Adrenal gland (tissue), 12 donors: ENCODE results near the gene CHAC1. TPM values are rescaled to one million over a fixed set of nuclear protein-coding genes. Genes with fewer than 3 reads are reported as not detected.

Experiments used
- DNase-seq, 7 donors: peaks; one replicate each; pipeline ENCODE4 v3.0.0-alpha.2; 2019 to 2020
- H3K27ac ChIP-seq, 5 donors: fragments of 200-600 bp; sonication (generic) in 4 of 5; 1 replicate in 3 of 5; 2 replicates in 2 of 5; pipeline versions ENCODE4 v1.5.1 to v1.8.0; 2016 to 2020; ENCODE audit warnings: mild to moderate bottlenecking in 1 of 5
- H3K27me3 ChIP-seq: fragments of 200-600 bp; 2 replicates; pipeline ENCODE4 v1.8.0; 2021
- H3K36me3 ChIP-seq, 2 donors: fragments of 200-600 bp; replicated peaks in 1 of 2; 1 replicate in 1 of 2; 2 replicates in 1 of 2; pipeline versions ENCODE4 v1.5.1 to v1.8.0; 2018 to 2022
- H3K4me1 ChIP-seq, 2 donors: fragments of 200-600 bp; replicated peaks in 1 of 2; 1 replicate in 1 of 2; 2 replicates in 1 of 2; pipeline versions ENCODE4 v1.5.1 to v1.8.0; 2018 to 2021
- H3K4me3 ChIP-seq, 4 donors: fragments of 200-600 bp; sonication (generic) in 3 of 4; one replicate each; pipeline ENCODE4 v1.5.1; 2016 to 2018
- H3K9me3 ChIP-seq, 3 donors: fragments of 200-600 bp; sonication (generic) in 1 of 3; replicated peaks in 1 of 3; 1 replicate in 2 of 3; 2 replicates in 1 of 3; pipeline versions ENCODE4 v1.5.1 to v1.8.0; 2016 to 2021
- POLR2A ChIP-seq, 2 donors: fragments of 450-650 bp; IDR thresholded peaks; one replicate each; pipeline ENCODE4 v1.6.1; 2017; ENCODE audit warnings: antibody characterized with exemption in 2 of 2, mild to moderate bottlenecking in 2 of 2, moderate library complexity in 1 of 2
- WGBS, 4 donors: extraction: QIAGEN DNeasy Blood & Tissue Kit in 2 of 4; methylation state at CpG; one replicate each; pipeline versions ENCODE4 v1.1.5 to v1.1.7; 2013 to 2017; 5-methylcytosine and 5-hydroxymethylcytosine counted together
- intact Hi-C, 2 donors: fragments of 100-400 bp; cut with DNase I; formaldehyde crosslinking; loops; one replicate each; pipeline versions ENCODE4 v1.14.1 to v1.15.0; 2022 to 2023
- polyA plus RNA-seq, 3 donors: library from polyadenylated mRNA; stranded (reverse); fragments of 200-250 nt in 2 of 3; fragments of 350-450 nt in 1 of 3; fragmentation: Illumina TruSeq in 1 of 3; extraction: RNeasy Lipid Tissue Mini Kit (QIAGEN cat#74804) in 1 of 3; gene quantifications; one replicate each; pipeline ENCODE4 v1.2.3, GENCODE V29; 2013 to 2014
- total RNA-seq, 9 donors: library from RNA; depleted of rRNA in 4 of 9; stranded (reverse); fragments of >200 nt in 4 of 9; fragments of 120-200 nt in 1 of 9; fragmentation: NEBNext Ultra II Directional in 1 of 9; extraction: Animal tissue kit (Norgen Biotek cat#: 25700) in 1 of 9; gene quantifications; one replicate each; pipeline versions ENCODE4 v1.1.0 to v1.2.4, GENCODE V29; 2013 to 2023
- TF ChIP-seq, protein P1 (sequence below), 6 experiments: fragments of 450-650 bp in 4 of 6; fragments of 200-600 bp in 2 of 6; sonication (generic) in 1 of 6; IDR thresholded peaks; 1 replicate in 5 of 6; 2 replicates in 1 of 6; pipeline versions ENCODE4 v1.5.1 to v1.8.0; 2016 to 2021; ENCODE audit warnings: antibody characterized with exemption in 6 of 6, mild to moderate bottlenecking in 2 of 6, moderate library complexity in 1 of 6
- donor health status: healthy with polysubstance abuse.
- donor health status: Bipolar disorder and iron deficiency.
- donor health status: DM: yes; HTN: yes; CAD: no.
- donor health status: DM: no; HTN: no; CAD: no.
- donor health status: DM: no; HTN: no; CAD: no.
- donor health status: DM: yes; HTN: yes; CAD: no.

The CHAC1 gene
- total and polyA plus RNA-seq, 12 donors: 0.24 to 2.4 (median 1.1) TPM; not detected in 1

DNA sequence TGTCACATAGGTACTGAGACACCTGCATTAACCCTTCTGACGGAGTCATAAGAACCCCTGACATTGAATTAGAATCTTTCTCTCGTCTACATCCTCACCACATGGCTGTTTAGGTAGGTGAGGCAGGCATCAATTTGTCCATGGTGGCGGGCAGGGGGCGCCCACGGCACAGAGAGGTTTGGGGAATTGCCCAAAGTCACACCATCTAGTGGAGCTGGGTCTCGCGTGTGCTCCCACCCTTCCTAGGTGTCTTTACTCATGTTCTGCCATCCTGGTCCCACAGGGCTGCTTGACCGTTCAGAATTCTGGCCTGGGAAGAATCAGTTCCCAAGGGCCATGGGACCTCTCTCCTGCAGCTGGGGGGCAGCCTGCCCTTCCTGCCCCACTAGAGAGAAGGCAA is 38.8 kb upstream of the CHAC1 start:
- Histone ChIP-seq H3K27me3 (no peaks in the 10 kb centered on the region), H3K4me1 (peaks cover 5 to 10% of the 10 kb centered on the region in 2 donors), H3K27ac (peak overlapping the region in 1 of 5 donors; percentile 22), H3K9me3 (no peaks in the 10 kb centered on the region), H3K36me3 (no peaks in the 10 kb centered on the region), H3K4me3 (no peak overlapping the region)
- intact Hi-C loops: no loop called here
- DNase-seq: no peak
- 85 to 87% (median 86%) methylated on average over 8 of the region's 8 CpGs for WGBS, 4 donors
- no peak for TF ChIP-seq POLR2A (IDR thresholded peaks at IDR 0.05)
- TF ChIP-seq, protein P1, sequence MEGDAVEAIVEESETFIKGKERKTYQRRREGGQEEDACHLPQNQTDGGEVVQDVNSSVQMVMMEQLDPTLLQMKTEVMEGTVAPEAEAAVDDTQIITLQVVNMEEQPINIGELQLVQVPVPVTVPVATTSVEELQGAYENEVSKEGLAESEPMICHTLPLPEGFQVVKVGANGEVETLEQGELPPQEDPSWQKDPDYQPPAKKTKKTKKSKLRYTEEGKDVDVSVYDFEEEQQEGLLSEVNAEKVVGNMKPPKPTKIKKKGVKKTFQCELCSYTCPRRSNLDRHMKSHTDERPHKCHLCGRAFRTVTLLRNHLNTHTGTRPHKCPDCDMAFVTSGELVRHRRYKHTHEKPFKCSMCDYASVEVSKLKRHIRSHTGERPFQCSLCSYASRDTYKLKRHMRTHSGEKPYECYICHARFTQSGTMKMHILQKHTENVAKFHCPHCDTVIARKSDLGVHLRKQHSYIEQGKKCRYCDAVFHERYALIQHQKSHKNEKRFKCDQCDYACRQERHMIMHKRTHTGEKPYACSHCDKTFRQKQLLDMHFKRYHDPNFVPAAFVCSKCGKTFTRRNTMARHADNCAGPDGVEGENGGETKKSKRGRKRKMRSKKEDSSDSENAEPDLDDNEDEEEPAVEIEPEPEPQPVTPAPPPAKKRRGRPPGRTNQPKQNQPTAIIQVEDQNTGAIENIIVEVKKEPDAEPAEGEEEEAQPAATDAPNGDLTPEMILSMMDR (IDR thresholded peaks at IDR 0.05): no peak

DNA sequence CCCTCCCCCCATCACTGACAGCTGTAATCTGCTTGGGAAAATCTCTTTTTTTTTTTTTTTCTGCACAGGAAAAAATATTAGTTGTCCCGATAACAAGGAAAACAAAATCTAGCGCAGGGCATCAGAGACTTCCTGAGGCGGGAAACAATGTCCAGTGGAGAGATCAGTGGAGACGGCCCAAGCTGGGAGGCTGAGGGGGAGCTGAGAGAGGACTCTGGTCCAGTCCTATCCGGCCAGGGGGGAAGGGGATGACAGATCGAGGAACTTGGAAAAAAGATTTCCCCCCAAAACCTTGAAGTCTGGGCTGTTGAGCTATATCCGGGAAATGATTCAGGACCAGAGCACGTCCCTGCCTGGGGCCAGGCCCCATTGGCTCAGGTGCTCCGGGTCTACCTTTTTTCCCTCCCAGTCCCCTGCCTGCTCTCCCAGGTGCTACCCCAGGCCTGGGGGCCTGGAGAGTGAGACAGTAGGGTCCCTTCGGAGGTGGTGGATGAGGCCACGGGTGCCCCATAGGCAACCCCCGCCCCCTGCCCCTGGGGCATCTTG is 38.1 kb upstream of the CHAC1 start:
- H3K36me3 ChIP-seq: no peaks in the 10 kb centered on the region
- intact Hi-C loops: no loop called here
- TF ChIP-seq POLR2A (IDR thresholded peaks at IDR 0.05): no peak
- TF ChIP-seq, protein P1 (IDR thresholded peaks at IDR 0.05): no peak
- peaks cover 0 to 3% of the 10 kb centered on the region in 2 donors for H3K4me1 ChIP-seq
- H3K27me3 ChIP-seq: no peaks in the 10 kb centered on the region
- no peaks in the 10 kb centered on the region for H3K9me3 ChIP-seq
- 74 to 88% (median 82%) methylated on average over 12 of the region's 12 CpGs for whole genome bisulfite sequencing, 4 donors
- no peak for DNase-seq
- H3K27ac ChIP-seq: peak overlapping the region in 1 of 5 donors; percentile 34
- H3K4me3 ChIP-seq: no peak overlapping the region

DNA sequence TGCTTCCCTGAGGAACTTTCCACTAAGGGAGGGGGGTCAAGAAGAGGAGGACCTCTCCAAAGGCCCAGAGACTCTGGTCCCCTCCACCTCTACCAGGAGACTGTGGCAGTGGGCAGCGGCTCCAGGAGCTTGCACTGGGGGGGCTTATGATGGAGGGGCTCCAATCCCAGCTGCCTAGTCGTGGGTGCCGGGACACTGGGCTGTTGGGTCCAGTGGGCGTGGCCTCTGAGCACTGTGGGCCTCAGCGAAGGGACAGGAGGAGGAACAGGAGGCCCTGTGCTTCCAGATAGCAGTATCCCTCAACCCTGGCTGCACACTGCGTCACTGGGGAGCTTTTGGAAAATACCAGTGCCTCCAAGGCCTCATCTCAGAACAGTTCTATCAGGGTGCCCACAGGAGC is 37.6 kb upstream of the CHAC1 start:
- Histone ChIP-seq H3K36me3 (no peaks in the 10 kb centered on the region), H3K27ac (peak overlapping the region in 1 of 5 donors; percentile 34), H3K27me3 (no peaks in the 10 kb centered on the region), H3K4me1 (no peaks in the 10 kb centered on the region), H3K4me3 (no peak overlapping the region), H3K9me3 (no peaks in the 10 kb centered on the region)
- TF ChIP-seq, protein P1 (IDR thresholded peaks at IDR 0.05): no peak
- no peak for TF ChIP-seq POLR2A (IDR thresholded peaks at IDR 0.05)
- intact Hi-C loops: no loop called here
- 75 to 84% (median 83%) methylated on average over 1 to 6 of the region's 6 CpGs; no CpG with 5 or more reads in 1 of the 4 donors for WGBS, 4 donors
- DNase-seq: no peak

DNA sequence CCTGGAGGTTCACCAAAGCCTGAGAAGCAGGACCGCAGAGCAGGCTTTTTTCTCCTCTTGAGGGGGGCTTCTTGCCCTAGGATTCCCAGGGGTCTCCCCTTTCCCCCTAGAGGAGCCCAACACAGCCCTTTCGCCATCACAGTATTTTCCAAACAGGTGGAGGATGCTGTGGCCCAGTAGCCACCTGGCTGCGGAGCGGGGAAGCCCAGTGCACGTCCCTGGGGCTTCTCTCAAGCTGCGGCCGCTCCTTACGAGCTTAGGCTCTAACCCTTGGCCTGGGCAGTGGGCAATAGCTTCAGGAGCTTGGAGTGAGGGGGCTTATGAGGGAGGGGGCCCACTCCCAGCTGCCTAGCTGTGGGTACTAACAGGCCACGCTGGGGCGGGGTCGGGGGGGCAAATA is 35.7 kb upstream of the CHAC1 start:
- H3K27ac ChIP-seq: no peak overlapping the region
- intact Hi-C loops: no loop called here
- 68 to 92% (median 73%) methylated on average over 2 to 11 of the region's 11 CpGs for WGBS, 4 donors

More for the DNA sequence above, 35.7 kb upstream of the CHAC1 start:
- Histone ChIP-seq H3K36me3 (no peaks in the 10 kb centered on the region), H3K4me1 (no peaks in the 10 kb centered on the region), H3K27me3 (no peaks in the 10 kb centered on the region), H3K9me3 (no peaks in the 10 kb centered on the region), H3K4me3 (no peak overlapping the region)
- TF ChIP-seq POLR2A (IDR thresholded peaks at IDR 0.05): no peak
- TF ChIP-seq, protein P1 (IDR thresholded peaks at IDR 0.05): no peak
- no peak for DNase-seq
